HUES64 (cell line): ENCODE data around the gene RABGAP1L.

Experiments used
- H3K27ac ChIP-seq: 2 replicates; pipeline ENCODE4 v1.7.0; 2013; ENCODE audit warnings: low read depth, low read length, inconsistent platforms
- H3K27me3 ChIP-seq: 2 replicates; pipeline ENCODE4 v1.6.1; 2013; ENCODE audit warnings: mild to moderate bottlenecking, low read length; ENCODE audit not compliant: insufficient read depth
- H3K36me3 ChIP-seq: 2 replicates; pipeline ENCODE4 v1.6.1; 2013; ENCODE audit warnings: mild to moderate bottlenecking, low read length; ENCODE audit not compliant: insufficient read depth
- H3K4me1 ChIP-seq: 2 replicates; pipeline ENCODE4 v1.6.1; 2013; ENCODE audit warnings: mild to moderate bottlenecking, low read length, moderate library complexity; ENCODE audit not compliant: insufficient read depth
- H3K4me3 ChIP-seq: 2 replicates; pipeline ENCODE4 v1.5.1; 2013; ENCODE audit warnings: mild to moderate bottlenecking, low read length, moderate library complexity
- H3K9ac ChIP-seq: 2 replicates; pipeline ENCODE4 v1.6.1; 2013; ENCODE audit warnings: mild to moderate bottlenecking, low read depth, low read length
- H3K9me3 ChIP-seq: 2 replicates; pipeline ENCODE4 v1.6.1; 2013; ENCODE audit warnings: low read depth, low read length; ENCODE audit not compliant: insufficient read depth
- WGBS: fragments of 150-250, 120-280 bp; methylation state at CpG from one replicate; pipeline ENCODE4 v1.1.7; 2013; ENCODE audit warnings: missing lambda C conversion rate; 5-methylcytosine and 5-hydroxymethylcytosine counted together

The RABGAP1L gene

GRCh38 chr1:174775621-174776020 lies 616.3 kb downstream of the RABGAP1L start:
- H3K27me3 ChIP-seq = no peaks in the 10 kb centered on the region
- H3K4me1 ChIP-seq = no peaks in the 10 kb centered on the region
- no peak overlapping the region for H3K27ac ChIP-seq
- H3K4me3 ChIP-seq = no peak overlapping the region
- no peaks in the 10 kb centered on the region for H3K36me3 ChIP-seq
- WGBS = 96% methylated on average over 2 of the region's 2 CpGs
- no peak overlapping the region for H3K9ac ChIP-seq
- H3K9me3 ChIP-seq = no peaks in the 10 kb centered on the region

GRCh38 chr1:174777262-174777661 lies 617.9 kb downstream of the RABGAP1L start:
- Histone ChIP-seq H3K36me3 (no peaks in the 10 kb centered on the region), H3K4me3 (no peak overlapping the region), H3K27ac (no peak overlapping the region), H3K9me3 (no peaks in the 10 kb centered on the region), H3K9ac (no peak overlapping the region), H3K4me1 (no peaks in the 10 kb centered on the region), H3K27me3 (no peaks in the 10 kb centered on the region)
- WGBS = 96% methylated on average over 1 of the region's 2 CpGs

GRCh38 chr1:174785510-174785909 lies 626.2 kb downstream of the RABGAP1L start:
- no peaks in the 10 kb centered on the region for H3K9me3 ChIP-seq
- 88% methylated on average over 6 of the region's 6 CpGs for WGBS
- no peak overlapping the region for H3K4me3 ChIP-seq
- H3K4me1 ChIP-seq = peaks cover 7% of the 10 kb centered on the region; the same call in 1 of the 2 replicates
- H3K27ac ChIP-seq = no peak overlapping the region
- H3K27me3 ChIP-seq = no peaks in the 10 kb centered on the region
- no peaks in the 10 kb centered on the region for H3K36me3 ChIP-seq
- no peak overlapping the region for H3K9ac ChIP-seq

- Histone ChIP-seq H3K9me3 (no peaks in the 10 kb centered on the region), H3K4me3 (no peak overlapping the region), H3K27ac (no peak overlapping the region), H3K36me3 (no peaks in the 10 kb centered on the region), H3K27me3 (no peaks in the 10 kb centered on the region), H3K4me1 (peaks cover 7% of the 10 kb centered on the region; the same call in 1 of the 2 replicates), H3K9ac (no peak overlapping the region)
- 46% methylated on average over 1 of the region's 2 CpGs for whole genome bisulfite sequencing
Measured at GRCh38 chr1:174786358-174786757, 627.0 kb downstream of the RABGAP1L start.

GRCh38 chr1:174786760-174787159 lies 627.4 kb downstream of the RABGAP1L start:
- Histone ChIP-seq H3K27me3 (no peaks in the 10 kb centered on the region), H3K27ac (no peak overlapping the region), H3K9ac (no peak overlapping the region), H3K4me3 (no peak overlapping the region), H3K9me3 (no peaks in the 10 kb centered on the region), H3K36me3 (no peaks in the 10 kb centered on the region), H3K4me1 (peaks cover 7% of the 10 kb centered on the region; the same call in 1 of the 2 replicates)
- WGBS = 94% methylated on average over 3 of the region's 4 CpGs

- Histone ChIP-seq H3K9ac (no peak overlapping the region), H3K27me3 (no peaks in the 10 kb centered on the region), H3K4me3 (no peak overlapping the region), H3K4me1 (0 out of 2 replicates have a peak, but pooled peaks cover 7% of the 10 kb centered on the region), H3K27ac (no peak overlapping the region), H3K9me3 (no peaks in the 10 kb centered on the region), H3K36me3 (no peaks in the 10 kb centered on the region)
- WGBS = no CpG with 5 or more reads among the region's 1 CpG
Measured at GRCh38 chr1:174788981-174789380, 629.7 kb downstream of the RABGAP1L start.

GRCh38 chr1:174789399-174789798 lies 630.1 kb downstream of the RABGAP1L start:
- Histone ChIP-seq H3K9ac (no peak overlapping the region), H3K36me3 (no peaks in the 10 kb centered on the region), H3K4me1 (0 out of 2 replicates have a peak, but pooled peaks cover 7% of the 10 kb centered on the region), H3K4me3 (no peak overlapping the region), H3K27ac (no peak overlapping the region), H3K27me3 (no peaks in the 10 kb centered on the region), H3K9me3 (no peaks in the 10 kb centered on the region)
- WGBS = no CpG with 5 or more reads among the region's 1 CpG

GRCh38 chr1:174791863-174792262 lies 632.5 kb downstream of the RABGAP1L start:
- H3K27ac ChIP-seq = no peak overlapping the region
- H3K4me3 ChIP-seq = no peak overlapping the region
- 83% methylated on average over 2 of the region's 2 CpGs for WGBS

GRCh38 chr1:174794861-174795260 lies 635.5 kb downstream of the RABGAP1L start:
- WGBS = 100% methylated on average over 1 of the region's 1 CpG
- no peaks in the 10 kb centered on the region for H3K27me3 ChIP-seq

More at GRCh38 chr1:174791863-174792262, 632.5 kb downstream of the RABGAP1L start:
- H3K4me1 ChIP-seq = peaks cover 6% of the 10 kb centered on the region; the same call in 1 of the 2 replicates
- no peaks in the 10 kb centered on the region for H3K36me3 ChIP-seq
- H3K27me3 ChIP-seq = no peaks in the 10 kb centered on the region
- H3K9me3 ChIP-seq = no peaks in the 10 kb centered on the region
- H3K9ac ChIP-seq = no peak overlapping the region

GRCh38 chr1:174795806-174796205 lies 636.5 kb downstream of the RABGAP1L start:
- H3K4me3 ChIP-seq = no peak overlapping the region
- no peak overlapping the region for H3K9ac ChIP-seq
- H3K9me3 ChIP-seq = no peaks in the 10 kb centered on the region
- H3K27ac ChIP-seq = no peak overlapping the region
- H3K4me1 ChIP-seq = peaks cover 13% of the 10 kb centered on the region
- H3K27me3 ChIP-seq = no peaks in the 10 kb centered on the region
- 95% methylated on average over 1 of the region's 2 CpGs for WGBS
- H3K36me3 ChIP-seq = no peaks in the 10 kb centered on the region

More at GRCh38 chr1:174794861-174795260, 635.5 kb downstream of the RABGAP1L start:
- Histone ChIP-seq H3K4me1 (peaks cover 13% of the 10 kb centered on the region), H3K9ac (no peak overlapping the region), H3K27ac (no peak overlapping the region), H3K36me3 (no peaks in the 10 kb centered on the region), H3K4me3 (no peak overlapping the region), H3K9me3 (no peaks in the 10 kb centered on the region)

GRCh38 chr1:174797398-174797797 lies 638.1 kb downstream of the RABGAP1L start:
- H3K36me3 ChIP-seq = no peaks in the 10 kb centered on the region
- H3K27ac ChIP-seq = no peak overlapping the region
- H3K4me3 ChIP-seq = no peak overlapping the region
- H3K9ac ChIP-seq = no peak overlapping the region
- no peaks in the 10 kb centered on the region for H3K9me3 ChIP-seq
- no peaks in the 10 kb centered on the region for H3K27me3 ChIP-seq
- peaks cover 13% of the 10 kb centered on the region for H3K4me1 ChIP-seq
- 89% methylated on average over 2 of the region's 2 CpGs for WGBS

- H3K9ac ChIP-seq = no peak overlapping the region
- peak overlapping the region; percentile 56 for H3K4me3 ChIP-seq
- H3K36me3 ChIP-seq = no peaks in the 10 kb centered on the region
- no peaks in the 10 kb centered on the region for H3K27me3 ChIP-seq
- no peaks in the 10 kb centered on the region for H3K9me3 ChIP-seq
- WGBS = 60% methylated on average over 2 of the region's 3 CpGs
- no peak overlapping the region; the same call in 1 of the 2 replicates for H3K27ac ChIP-seq
- H3K4me1 ChIP-seq = peaks cover 13% of the 10 kb centered on the region
Measured at GRCh38 chr1:174799136-174799479, 639.8 kb downstream of the RABGAP1L start.
